GM12801 (cell line): Measurements from ENCODE around the gene GLG1.

ENCODE experiments used
- TF ChIP-seq, protein P1 (sequence below): IDR thresholded peaks from one replicate; pipeline ENCODE4 v1.5.1; 2011; ENCODE audit warnings: control low read depth; ENCODE audit not compliant: insufficient read length; ENCODE audit errors: extremely low read depth

The GLG1 gene

DNA sequence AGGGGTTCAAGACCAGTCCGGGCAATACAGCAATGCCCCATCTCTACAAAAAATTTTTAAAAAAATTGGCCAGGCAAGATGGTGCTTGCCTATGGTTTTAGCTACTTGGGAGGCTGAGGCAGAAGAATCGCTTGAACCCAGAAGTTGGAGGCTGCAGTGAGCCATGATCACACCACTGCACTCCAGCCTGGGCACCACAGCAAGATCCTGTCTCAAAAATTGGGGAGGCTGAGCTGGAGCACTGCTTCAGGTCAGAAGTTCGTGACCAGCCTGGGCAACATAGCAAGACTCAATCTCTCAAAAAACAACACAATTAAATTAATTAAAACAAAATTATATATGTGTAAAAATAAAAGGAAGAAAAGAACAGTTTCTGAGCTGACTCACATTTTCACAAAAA, 110.9 kb downstream of the GLG1 start:
- TF ChIP-seq, protein P1, sequence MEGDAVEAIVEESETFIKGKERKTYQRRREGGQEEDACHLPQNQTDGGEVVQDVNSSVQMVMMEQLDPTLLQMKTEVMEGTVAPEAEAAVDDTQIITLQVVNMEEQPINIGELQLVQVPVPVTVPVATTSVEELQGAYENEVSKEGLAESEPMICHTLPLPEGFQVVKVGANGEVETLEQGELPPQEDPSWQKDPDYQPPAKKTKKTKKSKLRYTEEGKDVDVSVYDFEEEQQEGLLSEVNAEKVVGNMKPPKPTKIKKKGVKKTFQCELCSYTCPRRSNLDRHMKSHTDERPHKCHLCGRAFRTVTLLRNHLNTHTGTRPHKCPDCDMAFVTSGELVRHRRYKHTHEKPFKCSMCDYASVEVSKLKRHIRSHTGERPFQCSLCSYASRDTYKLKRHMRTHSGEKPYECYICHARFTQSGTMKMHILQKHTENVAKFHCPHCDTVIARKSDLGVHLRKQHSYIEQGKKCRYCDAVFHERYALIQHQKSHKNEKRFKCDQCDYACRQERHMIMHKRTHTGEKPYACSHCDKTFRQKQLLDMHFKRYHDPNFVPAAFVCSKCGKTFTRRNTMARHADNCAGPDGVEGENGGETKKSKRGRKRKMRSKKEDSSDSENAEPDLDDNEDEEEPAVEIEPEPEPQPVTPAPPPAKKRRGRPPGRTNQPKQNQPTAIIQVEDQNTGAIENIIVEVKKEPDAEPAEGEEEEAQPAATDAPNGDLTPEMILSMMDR, result no peak

DNA sequence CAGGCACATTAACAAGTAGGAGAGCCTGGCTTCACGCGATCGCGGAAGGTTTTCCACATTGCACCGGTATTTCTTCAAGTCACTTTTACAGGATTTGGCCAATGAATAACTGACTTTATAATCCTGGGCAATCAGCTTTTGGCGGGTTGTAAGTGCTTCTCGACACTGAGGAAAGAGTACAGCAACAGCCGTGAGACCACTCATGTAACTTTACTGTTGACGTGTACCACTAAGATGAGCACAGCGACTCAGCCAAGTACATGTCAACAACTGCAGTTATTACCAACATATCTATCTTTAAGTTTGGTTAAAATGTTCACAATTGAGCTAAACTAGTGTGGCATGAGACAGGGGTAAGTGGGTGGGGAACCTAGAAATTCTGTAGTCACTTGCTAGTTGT, 113.9 kb downstream of the GLG1 start:
- TF ChIP-seq, protein P1, result no peak

DNA sequence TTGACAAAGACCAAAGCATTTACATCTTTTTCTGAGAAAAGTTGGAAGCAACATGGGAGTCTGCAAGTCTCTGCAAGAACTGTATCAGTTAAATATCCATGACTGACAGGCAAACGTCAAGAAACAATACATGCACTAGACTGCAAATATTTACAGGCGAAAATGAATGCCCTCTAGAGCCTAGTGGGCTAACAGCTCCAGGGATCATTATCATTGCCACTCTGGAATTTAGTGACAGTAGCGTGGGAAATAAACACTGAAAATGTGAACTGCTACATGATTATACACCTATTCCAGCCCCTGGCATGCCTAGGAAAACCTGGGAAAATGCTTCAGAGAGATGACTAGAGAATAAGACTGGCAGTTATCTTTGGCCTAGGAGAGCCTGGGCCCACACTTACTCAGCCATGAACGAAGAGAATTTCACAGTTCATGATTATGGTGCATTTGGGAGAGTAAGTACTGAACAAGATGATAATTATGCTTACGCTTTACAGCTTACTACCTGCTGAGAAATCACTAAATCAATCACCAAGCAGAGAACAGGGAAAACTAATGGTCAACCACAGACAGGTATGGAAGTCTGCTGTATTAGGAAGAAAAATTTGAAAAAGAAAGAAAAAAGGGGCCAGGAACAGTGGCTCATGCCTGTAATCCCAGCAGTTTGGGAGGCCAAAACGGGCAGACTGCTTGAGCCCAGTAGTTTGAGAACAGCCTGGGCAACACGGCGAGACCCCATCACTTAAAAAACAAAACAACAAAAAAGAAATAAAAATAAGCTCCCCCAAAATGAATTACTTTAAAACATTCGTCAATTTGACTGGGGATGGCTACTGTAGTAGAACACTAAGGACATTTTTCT, 119.0 kb downstream of the GLG1 start:
- TF ChIP-seq, protein P1, result no peak

DNA sequence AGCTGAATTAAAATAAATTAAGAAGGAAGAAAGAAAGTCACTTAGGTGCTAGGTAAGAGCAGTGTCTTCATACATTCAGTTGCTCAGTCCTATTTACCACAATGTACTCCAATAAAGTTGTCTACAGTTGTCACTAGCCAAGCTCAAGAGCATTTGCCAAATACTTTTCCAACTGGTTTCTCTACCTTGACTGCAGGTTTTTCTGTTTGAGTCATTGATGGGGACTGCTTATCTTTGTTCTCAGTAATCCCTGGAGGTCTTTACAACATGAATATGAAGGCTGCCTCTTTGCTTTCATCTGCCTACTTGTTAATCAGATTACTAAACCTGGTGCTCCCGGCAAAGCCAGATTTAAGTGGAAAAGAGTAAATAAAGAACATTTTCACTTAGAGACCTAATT, 121.0 kb downstream of the GLG1 start:
- TF ChIP-seq, protein P1, result no peak

DNA sequence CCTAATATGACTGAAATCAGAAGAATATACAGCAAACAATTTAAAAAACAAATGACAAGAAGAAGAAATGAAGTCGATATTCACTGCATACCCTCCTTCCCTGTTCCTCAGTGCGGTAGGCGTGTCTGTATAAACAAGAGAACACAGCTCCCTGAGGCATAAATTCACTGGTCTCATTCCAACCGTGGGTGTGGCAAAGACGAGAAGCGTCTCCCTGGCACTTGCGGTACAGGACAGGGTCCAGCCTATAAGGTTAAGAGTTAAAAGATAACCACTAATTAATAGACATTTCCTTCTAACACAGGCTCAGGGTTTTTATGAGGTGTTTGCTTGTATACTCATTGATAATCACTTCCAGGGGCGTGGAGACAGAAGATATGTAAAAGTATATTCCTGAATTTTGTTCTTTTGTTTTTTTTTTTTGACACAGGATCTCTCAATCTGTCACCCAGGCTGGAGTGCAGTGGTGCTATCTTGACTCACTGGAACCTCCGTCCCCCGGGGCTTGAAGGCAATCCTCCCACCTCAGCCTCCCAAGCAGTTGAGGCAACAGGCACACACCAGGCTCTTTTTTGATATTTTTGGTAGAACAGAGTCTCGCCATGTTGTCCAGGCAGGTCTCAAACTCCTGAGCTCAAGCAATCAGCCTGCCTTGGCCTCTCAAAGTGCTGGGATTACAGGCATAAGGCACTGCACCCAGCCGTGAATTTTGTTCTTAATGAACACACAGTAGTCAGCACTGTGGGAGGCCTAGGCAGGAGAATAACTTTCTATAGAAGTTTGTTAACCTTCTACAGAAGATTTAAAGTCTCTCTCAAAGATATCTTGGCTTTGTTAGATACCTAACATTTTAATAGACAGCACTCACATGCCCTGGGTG, 126.5 kb downstream of the GLG1 start:
- TF ChIP-seq, protein P1, result no peak

DNA sequence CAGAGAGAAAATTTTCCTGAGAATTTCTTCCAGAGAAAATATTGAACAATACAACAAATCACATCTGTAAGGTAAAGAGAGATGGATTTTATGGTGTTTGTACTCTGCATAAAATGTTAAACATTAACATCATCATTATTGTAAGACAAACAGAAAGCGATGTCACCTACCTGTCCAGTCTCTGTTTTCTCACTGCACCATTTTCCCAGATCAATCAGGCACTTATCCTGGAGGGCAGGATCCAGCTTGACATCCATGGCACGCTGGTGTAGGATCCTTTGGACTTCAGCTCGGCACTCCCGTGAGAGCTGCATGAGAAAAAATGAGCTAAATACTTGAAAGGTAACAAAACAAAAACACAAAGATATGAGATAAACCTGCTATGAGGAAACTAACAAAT, 129.7 kb downstream of the GLG1 start:
- TF ChIP-seq, protein P1, result no peak

DNA sequence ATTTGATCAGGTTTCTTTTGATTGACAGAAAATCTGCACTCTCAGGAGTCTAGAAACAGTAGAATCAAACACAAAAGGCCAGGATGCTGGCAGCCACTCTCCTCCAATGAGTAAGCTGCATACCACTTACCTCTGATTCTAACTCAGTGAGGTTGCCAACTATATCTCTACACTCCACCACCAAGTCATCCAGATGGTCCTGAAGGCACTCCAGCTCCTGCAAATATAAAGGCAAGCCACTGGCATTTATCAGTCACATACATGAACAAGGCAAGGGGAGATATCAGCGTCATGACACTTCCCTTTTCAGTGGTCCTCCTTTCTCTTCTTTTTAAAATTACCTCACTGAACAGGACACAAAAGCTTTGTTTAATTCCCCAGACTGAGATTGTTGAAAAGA, 132.5 kb downstream of the GLG1 start:
- TF ChIP-seq, protein P1, result no peak
